HG03342 (cell line): Measurements from ENCODE around the gene SF3A2.

Source experiments
- ATAC-seq: cut with Tn5 transposase; IDR thresholded peaks from one replicate; pipeline ENCODE4 v1.9.1; 2021; ENCODE audit warnings: mild to moderate bottlenecking, moderate library complexity; ENCODE audit not compliant: unreplicated experiment

Gene SF3A2

GRCh38 chr19:2226051-2226839, 10.4 kb upstream of the SF3A2 start:
- ATAC-seq: no peak

- no peak for ATAC-seq
Observed at GRCh38 chr19:2226840-2227360, 9.7 kb upstream of the SF3A2 start.

GRCh38 chr19:2227415-2228156, 9.0 kb upstream of the SF3A2 start:
- ATAC-seq: no peak

- no peak for ATAC-seq
Observed at GRCh38 chr19:2228157-2229030, 8.2 kb upstream of the SF3A2 start.

- ATAC-seq: no peak
Observed at GRCh38 chr19:2229103-2230032, 7.3 kb upstream of the SF3A2 start.

GRCh38 chr19:2230033-2230531, 6.5 kb upstream of the SF3A2 start:
- ATAC-seq: no peak

GRCh38 chr19:2230807-2231533, 5.7 kb upstream of the SF3A2 start:
- no peak for ATAC-seq

- no peak for ATAC-seq
Observed at GRCh38 chr19:2231621-2232221, 4.9 kb upstream of the SF3A2 start.

GRCh38 chr19:2232286-2233151, 4.1 kb upstream of the SF3A2 start:
- ATAC-seq: no peak

- ATAC-seq: no peak
Observed at GRCh38 chr19:2233601-2234280, 2.9 kb upstream of the SF3A2 start.

GRCh38 chr19:2234996-2235380, 1.6 kb upstream of the SF3A2 start:
- ATAC-seq: no peak

GRCh38 chr19:2235381-2236063, 1.1 kb upstream of the SF3A2 start:
- peak; percentile 4 for ATAC-seq

GRCh38 chr19:2236064-2236313, 635 bp upstream of the SF3A2 start:
- ATAC-seq: no peak

- no peak for ATAC-seq
Observed at GRCh38 chr19:2237051-2237868, 636 bp downstream of the SF3A2 start.

- no peak for ATAC-seq
Observed at GRCh38 chr19:2237869-2238153, 1.2 kb downstream of the SF3A2 start.

- ATAC-seq: no peak
Observed at GRCh38 chr19:2239173-2239572, 2.5 kb downstream of the SF3A2 start.
